Neutrophil (primary cell): ENCODE data around the gene PROK1.

ENCODE experiments used
- H3K27ac ChIP-seq: fragments of 200-600 bp; sonication (generic); 2 replicates; pipeline ENCODE4 v1.5.1; 2016; ENCODE audit warnings: mild to moderate bottlenecking, moderate library complexity
- H3K27me3 ChIP-seq: fragments of 200-600 bp; sonication (generic); 2 replicates; pipeline ENCODE4 v1.6.0; 2016; ENCODE audit warnings: mild to moderate bottlenecking
- H3K36me3 ChIP-seq: fragments of 200-600 bp; sonication (generic); 2 replicates; pipeline ENCODE4 v1.5.1; 2017
- H3K4me1 ChIP-seq, 2 experiments: fragments of 200-600 bp in 1 of 2; sonication (generic) in 1 of 2; 1 replicate in 1 of 2; 2 replicates in 1 of 2; pipeline versions ENCODE4 v1.5.1 to v1.6.1; 2013 to 2016; ENCODE audit warnings: low read depth in 1 of 2, low read length in 1 of 2, mild to moderate bottlenecking in 1 of 2, moderate library complexity in 1 of 2; ENCODE audit not compliant: control insufficient read depth in 1 of 2, insufficient read depth in 1 of 2
- H3K4me3 ChIP-seq, 2 experiments: fragments of 200-600 bp in 1 of 2; sonication (generic) in 1 of 2; 1 replicate in 1 of 2; 2 replicates in 1 of 2; pipeline ENCODE4 v1.5.1; 2013 to 2016; ENCODE audit warnings: low read depth in 1 of 2, low read length in 1 of 2, mild to moderate bottlenecking in 1 of 2, moderate library complexity in 1 of 2
- H3K9me3 ChIP-seq: fragments of 200-600 bp; sonication (generic); 2 replicates; pipeline ENCODE4 v1.5.1; 2016
- TF ChIP-seq, protein P1 (sequence below): fragments of 200-600 bp; sonication (generic); IDR thresholded peaks from 2 replicates; pipeline ENCODE4 v1.5.1; 2016; ENCODE audit warnings: antibody characterized with exemption

PROK1 gene

GRCh38 chr1:110471131-110471530, 20.2 kb downstream of the PROK1 start:
- peaks cover under 1% of the 10 kb centered on the region for H3K27me3 ChIP-seq
- no peaks in the 10 kb centered on the region for H3K9me3 ChIP-seq
- H3K27ac ChIP-seq: no peak overlapping the region
- H3K36me3 ChIP-seq: no peaks in the 10 kb centered on the region
- TF ChIP-seq, protein P1, sequence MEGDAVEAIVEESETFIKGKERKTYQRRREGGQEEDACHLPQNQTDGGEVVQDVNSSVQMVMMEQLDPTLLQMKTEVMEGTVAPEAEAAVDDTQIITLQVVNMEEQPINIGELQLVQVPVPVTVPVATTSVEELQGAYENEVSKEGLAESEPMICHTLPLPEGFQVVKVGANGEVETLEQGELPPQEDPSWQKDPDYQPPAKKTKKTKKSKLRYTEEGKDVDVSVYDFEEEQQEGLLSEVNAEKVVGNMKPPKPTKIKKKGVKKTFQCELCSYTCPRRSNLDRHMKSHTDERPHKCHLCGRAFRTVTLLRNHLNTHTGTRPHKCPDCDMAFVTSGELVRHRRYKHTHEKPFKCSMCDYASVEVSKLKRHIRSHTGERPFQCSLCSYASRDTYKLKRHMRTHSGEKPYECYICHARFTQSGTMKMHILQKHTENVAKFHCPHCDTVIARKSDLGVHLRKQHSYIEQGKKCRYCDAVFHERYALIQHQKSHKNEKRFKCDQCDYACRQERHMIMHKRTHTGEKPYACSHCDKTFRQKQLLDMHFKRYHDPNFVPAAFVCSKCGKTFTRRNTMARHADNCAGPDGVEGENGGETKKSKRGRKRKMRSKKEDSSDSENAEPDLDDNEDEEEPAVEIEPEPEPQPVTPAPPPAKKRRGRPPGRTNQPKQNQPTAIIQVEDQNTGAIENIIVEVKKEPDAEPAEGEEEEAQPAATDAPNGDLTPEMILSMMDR: no peak
- H3K4me3 ChIP-seq: no peak overlapping the region
- no peaks in the 10 kb centered on the region for H3K4me1 ChIP-seq

DNA sequence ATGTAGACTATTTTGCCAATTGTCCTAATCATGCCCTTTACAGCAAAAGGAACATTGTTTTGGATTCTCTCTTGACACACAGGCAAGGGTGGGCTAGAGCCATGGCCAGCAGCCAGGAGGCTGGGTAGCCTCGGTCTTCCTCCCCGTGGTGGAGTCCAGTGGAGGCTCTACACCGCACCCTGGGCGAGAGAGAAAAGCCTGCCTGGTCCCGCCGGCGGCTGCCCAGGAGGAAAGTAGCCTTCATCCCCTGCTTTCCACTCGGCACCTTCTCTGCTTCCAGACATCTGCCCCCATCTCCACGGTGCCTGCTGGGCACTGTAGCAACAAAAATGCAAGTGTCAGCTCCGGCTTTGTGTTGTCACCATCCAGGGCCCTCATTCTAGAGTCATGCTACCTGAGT, 21.6 kb downstream of the PROK1 start:
- TF ChIP-seq, protein P1: no peak
- no peaks in the 10 kb centered on the region for H3K36me3 ChIP-seq

DNA sequence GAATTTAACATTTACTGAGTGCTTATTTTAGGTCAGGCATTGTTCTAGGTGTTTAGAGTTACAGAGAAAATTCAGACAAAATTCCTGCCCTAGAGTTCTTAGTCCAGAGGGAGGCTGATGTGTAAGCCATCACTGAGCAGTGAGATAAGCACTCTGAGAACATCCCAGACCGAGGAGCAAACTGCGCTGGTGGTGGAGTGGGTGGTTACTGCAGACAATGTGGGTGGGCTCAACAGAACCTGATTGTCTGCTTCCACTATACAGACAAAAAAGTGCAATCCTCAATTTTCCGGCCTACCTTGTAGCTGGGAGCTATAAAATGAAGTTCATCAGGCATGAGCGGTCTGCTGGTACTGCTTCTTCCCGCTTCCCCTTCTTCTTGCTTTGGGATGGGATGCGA, 23.5 kb downstream of the PROK1 start:
- TF ChIP-seq, protein P1: no peak
- H3K27ac ChIP-seq: no peak overlapping the region
- no peaks in the 10 kb centered on the region for H3K4me1 ChIP-seq
- no peak overlapping the region for H3K4me3 ChIP-seq
- H3K9me3 ChIP-seq: no peaks in the 10 kb centered on the region
- no peaks in the 10 kb centered on the region for H3K36me3 ChIP-seq
- H3K27me3 ChIP-seq: peaks cover 8% of the 10 kb centered on the region

More for the DNA sequence above, 21.6 kb downstream of the PROK1 start:
- H3K4me3 ChIP-seq: no peak overlapping the region
- H3K27ac ChIP-seq: no peak overlapping the region
- no peaks in the 10 kb centered on the region for H3K4me1 ChIP-seq
- H3K9me3 ChIP-seq: no peaks in the 10 kb centered on the region
- peaks cover 8% of the 10 kb centered on the region for H3K27me3 ChIP-seq

DNA sequence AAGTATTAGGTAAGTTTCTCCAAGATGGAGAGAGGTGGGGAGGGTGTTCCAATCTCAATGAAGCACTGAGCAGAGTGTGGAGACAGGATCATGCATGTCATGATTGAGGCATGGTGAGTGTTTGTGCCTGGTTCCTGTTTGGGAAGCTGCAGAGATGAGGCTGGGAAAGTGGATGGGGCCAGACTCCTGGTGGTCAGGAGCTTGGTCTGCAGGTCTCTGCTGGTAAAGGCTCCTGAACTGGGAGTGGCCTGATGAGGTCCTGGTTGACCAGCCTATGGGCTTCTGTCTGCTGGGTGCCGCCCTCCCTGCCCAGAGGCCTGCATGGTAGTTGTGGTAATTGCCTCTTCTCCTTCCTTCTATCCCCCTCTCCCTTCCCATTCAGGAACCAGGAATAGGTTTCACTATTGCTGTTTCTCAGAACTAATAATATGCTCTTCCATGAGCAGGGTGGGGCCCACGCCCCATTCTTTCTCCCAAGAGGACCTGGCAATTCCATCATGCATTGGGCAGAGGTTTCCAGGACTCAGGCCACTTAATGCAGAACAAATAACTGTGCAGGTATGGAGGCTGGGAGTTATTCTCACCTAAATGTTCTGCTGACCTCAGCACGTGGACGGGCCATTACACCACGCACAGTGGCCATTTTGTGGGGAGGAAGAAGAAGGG, 24.5 kb downstream of the PROK1 start:
- H3K27me3 ChIP-seq: peaks cover 8% of the 10 kb centered on the region
- no peak overlapping the region for H3K27ac ChIP-seq
- TF ChIP-seq, protein P1: no peak
- no peak overlapping the region for H3K4me3 ChIP-seq
- no peaks in the 10 kb centered on the region for H3K36me3 ChIP-seq
- H3K9me3 ChIP-seq: no peaks in the 10 kb centered on the region
- no peaks in the 10 kb centered on the region for H3K4me1 ChIP-seq

DNA sequence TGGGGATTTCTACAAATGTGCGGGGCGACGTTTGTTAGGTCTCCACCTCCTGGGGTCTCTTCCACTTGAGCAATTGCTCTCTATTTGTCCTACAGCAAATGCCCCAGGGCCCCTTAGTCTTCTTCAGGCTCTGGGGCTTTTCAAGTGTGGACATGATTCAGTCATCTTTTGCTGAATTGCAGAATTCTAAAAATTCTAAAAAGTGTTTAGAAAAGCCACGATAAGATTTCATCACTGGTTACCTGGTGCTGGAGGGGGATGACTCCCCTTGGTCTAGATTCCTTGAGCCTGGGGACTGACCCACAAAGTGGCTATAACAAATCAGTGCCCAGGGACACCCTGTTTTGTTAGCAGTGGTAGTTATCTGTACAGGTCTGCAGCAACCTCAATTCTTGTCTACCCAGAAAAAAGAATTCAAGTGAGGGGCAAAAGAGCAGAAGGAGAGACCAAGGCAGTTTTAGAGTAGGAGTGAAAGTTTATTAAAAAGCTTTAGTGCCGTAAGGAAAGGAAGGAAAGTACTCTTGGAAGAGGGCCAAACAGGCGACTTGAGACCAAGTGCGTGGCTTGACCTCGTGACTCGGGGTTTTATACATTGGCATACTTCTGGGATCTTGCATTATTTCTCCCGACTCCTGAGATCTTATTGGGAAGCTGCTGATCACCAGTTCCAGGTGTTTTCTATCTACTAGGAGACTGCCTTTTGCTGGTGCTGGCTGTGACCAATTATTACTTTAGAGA, 25.2 kb downstream of the PROK1 start:
- no peak overlapping the region for H3K27ac ChIP-seq
- H3K4me1 ChIP-seq: no peaks in the 10 kb centered on the region
- no peak overlapping the region for H3K4me3 ChIP-seq
- TF ChIP-seq, protein P1: no peak
- H3K9me3 ChIP-seq: no peaks in the 10 kb centered on the region
- peaks cover 8% of the 10 kb centered on the region for H3K27me3 ChIP-seq
- no peaks in the 10 kb centered on the region for H3K36me3 ChIP-seq
